Activated CD4-positive, alpha-beta T cell treated with anti-CD3 and anti-CD28 coated beads, Interleukin-10, Interleukin-2, amounts not matched to agents 100 ng/mL and 50 ng/mL, durations not matched to agents 16 hours and 8 hours (primary cell): Measurements from ENCODE around the gene NKG7.

Experiments
- DNase-seq: peaks from one replicate; pipeline ENCODE4 v3.0.0-alpha.2; 2020

NKG7 gene

DNA sequence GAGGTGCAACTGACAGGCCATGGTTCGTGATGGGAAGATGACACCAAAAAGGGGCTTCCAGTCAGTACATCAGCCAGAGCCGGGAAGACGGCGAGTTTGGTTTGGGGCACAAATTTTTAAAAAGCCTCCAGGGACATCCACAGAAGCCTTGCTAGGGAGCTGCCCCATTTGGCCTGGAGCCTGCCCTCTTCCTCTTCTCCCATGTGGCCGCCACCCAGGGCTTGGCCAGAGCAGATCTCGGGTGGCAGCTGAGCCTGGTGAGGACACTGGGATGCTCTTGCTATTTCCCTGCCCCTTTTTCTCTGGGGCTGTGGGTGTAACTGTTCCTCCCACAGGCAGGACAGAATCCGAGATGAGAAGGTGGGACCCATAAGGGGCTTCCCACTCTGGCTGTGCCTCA, 14.5 kb downstream of the NKG7 start:
- no peak for DNase-seq

GRCh38 chr19:51356159-51356801, 16.2 kb downstream of the NKG7 start:
- no peak for DNase-seq

GRCh38 chr19:51354742-51355148, 17.7 kb downstream of the NKG7 start:
- peak; percentile 61 for DNase-seq

- no peak for DNase-seq
Observed at GRCh38 chr19:51354103-51354741, 18.2 kb downstream of the NKG7 start.

DNA sequence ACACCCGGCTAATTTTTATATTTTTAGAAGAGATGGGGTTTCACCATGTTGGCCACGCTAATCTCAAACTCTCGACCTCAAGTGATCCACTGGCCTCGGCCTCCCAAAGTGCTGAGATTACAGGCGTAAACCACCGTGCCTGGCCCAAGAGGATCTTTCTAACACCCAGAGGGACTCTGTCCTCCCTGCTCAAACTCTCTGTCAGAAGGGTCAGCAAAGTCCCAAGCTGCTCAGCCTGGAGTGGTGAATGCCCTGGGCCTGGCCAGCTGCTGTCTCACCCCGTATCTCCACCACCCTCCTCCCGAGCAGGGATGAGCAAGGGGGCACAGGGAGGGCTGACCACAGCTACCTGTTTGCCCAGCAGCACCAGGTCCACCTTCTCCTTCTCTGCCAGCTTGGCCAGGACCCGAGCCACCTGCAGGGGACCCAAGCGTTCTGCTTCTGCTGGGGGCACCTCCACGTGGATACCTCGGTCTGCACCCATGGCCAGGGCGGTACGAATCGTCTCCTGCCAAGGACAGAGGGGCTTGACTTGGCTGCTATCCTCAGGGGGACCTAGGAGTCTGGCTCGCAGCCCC, 19.6 kb downstream of the NKG7 start:
- DNase-seq: no peak

DNA sequence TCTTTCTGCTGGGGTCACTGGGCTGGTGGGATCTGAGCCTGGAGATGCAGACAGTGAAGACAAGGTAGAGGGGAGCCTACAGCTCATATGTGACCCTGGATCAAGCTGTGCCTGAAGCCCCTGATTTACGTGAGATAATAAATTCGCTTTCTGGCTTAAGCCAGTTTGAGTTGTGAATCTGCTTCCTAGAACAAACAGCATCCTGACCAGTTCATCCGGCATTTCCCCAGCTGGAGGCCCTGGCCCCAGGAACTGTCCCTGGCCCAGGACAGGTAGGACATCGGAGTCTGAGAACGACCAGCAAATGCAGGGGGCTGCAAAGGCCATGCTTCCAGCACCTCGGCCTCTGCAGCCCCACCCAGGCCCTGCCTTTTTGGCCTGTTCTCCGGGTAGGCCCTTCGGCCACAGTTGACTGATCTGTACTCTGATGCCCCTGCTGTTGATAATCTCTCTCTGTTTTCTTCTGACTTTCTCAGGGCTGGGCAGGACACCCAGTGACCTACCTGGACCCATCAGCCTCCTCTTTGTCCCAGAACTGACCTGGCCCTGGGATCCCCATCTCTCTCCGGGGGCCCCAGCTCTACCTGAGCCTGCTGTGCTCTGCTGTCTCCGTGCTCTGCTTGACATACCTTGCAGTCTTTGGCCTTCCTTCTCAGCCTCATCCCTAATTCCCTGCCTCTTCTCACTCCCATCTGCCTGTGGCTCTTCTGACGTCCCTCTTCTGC, 21.0 kb downstream of the NKG7 start:
- DNase-seq: no peak

DNA sequence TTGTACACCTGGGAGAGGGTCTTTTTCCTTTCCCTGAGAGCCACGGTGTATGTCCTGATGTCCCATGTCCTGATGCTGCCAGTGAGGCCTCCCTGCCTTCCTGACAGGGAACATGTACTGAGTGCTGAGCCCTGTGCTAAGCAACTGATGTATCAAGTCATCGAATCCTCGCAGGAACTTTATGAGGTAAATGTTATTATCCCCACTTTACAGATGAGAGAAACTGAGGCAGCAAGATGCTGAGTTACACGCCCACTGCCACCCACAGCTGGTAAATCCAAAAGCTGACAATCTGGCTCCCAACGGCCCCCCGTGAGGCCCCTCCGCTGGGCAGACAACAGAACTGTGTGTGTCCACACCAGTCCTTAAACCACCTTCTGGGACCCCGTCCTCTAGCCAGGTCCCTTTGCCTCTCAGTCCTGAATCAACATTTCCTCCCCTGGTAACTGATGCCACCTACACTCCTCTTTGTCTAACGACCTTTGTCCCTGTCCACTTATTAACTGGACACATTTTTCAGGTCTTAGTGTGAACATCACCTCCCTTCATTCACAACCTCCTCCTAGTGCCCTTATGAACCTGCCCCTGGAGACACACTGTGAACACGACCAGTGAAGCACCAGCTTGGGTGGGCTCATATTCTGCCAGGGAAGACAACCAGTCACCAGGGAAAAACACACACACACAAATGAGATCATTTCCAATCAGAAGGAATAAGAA, 25.1 kb downstream of the NKG7 start:
- DNase-seq: no peak

- DNase-seq: no peak
Observed at GRCh38 chr19:51346742-51347141, 25.7 kb downstream of the NKG7 start.

DNA sequence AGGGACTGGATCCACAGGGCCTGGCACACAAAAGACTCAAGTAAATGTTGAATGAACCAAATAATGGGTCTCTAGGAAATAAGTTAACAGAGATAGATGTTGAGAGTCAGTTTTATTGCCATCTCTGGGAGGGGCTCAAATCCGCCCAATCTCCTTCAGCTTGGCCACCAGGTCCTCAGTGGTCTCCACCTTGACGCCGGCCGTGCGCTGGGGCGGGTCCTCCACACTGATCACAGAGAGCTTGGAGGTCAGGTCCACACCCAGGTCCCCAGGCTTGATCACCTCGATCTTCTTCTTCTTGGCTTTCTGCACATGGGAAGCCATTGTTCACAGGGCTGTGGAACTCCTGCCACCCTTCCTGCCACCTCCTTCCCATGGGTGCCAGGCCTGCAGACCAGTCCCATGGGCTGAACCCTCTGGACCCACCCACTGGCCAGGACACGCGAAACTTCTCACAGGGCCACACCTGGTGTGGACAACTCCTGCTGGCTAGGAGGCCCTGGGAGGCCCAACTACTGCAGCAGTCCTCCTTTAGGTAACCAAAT, 27.3 kb downstream of the NKG7 start:
- no peak for DNase-seq

DNA sequence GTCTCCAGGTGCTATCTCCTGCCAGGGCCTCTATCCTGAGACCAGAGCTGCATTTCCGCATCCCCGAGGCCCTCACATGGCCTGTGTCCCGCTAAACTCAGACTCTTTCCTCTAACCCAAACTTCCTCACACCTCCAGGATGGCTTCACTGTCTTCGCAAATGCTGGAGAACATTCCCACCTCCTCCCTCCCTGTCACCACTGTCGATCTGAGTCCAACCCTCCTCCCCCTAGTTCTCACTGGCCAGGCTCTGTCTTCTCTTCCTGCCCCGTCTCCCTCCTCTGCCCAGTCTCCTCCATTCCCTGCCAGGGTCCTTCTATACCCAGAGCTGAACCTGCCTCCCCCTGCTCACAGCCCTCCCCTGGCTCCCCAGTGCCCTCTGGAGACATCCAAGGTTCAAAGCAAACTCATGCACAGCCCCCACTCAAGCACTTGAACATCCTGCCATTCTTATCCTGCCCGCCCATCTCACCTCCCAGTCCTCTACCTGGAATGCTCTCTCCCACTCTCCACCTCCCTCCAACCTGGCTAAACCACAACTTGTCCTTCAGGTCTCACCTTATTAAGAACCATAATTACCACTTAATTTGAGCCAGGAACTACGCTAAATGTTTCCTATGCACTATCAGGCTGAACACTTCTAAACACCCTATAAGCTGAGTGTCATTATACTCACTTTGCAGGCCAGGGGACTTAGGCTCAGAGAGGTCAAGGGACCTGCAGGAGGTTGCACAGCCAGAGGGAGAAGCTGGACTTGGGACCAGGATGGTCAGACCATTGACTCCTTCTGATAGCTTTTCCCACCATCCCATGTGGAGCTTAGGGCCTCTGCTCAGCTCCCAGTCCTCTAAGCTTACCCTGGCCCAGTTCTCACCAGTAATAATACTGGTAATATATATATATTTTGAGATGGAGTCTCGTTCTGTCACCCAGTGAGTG, 29.6 kb downstream of the NKG7 start:
- DNase-seq: no peak

DNA sequence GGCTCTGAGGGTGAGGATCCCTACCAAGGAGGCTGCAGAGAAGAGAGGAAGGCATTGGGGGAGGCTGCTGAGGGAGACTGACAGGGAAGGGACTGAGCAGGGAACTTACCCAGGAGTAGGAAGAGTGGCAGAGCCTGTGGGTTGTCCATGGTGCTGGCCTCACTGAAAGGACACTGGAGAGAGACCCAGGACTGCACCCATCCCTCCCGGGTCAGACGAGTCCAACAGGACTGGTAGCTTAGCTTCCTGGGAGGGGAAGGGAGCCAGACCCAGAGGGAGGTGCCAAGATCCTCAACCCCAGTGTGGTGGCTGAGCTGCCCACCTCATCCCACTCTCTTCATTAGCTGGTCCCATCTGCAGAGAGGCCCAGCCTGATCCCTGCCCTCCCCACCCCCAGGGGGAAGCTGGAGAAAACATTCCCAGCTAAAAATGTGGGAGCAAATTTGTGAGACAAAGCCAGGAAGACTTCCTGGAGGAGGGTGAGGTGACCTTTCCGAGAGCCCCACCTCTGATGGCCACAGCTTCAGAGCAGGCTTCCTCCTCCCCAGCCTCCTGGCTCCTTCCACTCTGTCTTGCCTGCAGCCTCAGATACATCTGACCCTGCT, 30.4 kb downstream of the NKG7 start, which contains the start of gene VSIG10L:
Gene VSIG10L (minus strand): TSS at position 164 of the 605 bp plus-strand sequence. CDS start 15 bp downstream, at position 149.
- no peak for DNase-seq

GRCh38 chr19:51341066-51341465, 31.4 kb downstream of the NKG7 start:
- DNase-seq: no peak

DNA sequence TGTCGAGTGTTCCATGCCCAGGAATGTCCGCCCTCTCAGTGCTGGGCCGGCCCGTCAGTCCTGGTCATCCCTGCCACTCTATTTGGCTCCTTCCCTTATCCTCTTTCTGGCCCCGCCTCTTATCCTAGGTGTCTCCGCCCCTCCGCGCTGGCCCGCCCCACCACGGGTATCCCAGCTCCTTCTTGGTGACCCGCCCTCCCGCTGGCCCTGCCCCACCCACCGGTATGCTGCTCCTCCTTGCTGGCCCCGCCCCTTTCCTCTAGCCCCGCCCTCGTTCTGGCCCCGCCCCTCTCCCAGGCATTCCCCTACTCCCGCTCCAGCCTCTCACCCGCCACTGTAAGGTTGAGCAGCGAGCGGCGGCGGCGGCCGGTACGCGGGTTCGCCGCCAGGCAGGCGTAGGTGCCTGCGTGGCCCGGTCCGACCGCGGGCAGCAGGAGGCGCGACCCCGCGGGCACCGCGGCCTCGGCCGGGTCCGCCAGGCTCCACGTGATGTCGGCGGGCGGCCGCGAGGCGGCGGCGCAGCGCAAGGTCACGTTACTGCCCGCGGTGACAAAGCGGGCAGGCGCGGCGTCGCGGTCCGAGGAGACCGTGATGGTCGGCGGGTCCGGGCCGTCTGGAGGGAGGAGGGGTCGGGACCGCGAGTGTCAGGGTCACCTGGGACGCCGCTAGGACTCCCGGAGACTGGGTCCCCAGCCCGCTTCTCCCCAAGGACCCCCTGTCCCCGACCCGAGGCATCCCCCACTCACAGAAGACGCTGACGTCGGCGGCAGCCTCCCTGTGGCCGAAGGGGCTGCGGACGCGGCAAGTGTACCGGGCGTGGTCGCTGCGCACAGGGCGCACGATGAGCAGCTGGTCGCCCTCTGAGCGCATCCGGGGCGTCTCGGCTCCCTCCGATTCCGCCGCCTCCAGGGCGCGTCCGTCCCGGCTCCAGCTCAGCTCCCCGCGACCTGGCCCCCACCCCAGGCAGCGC, 32.5 kb downstream of the NKG7 start:
- peak; percentile 97 for DNase-seq

GRCh38 chr19:51339313-51339686, 33.2 kb downstream of the NKG7 start:
- peak; percentile 17 for DNase-seq

GRCh38 chr19:51338563-51339312, 33.7 kb downstream of the NKG7 start:
- peak; percentile 88 for DNase-seq

GRCh38 chr19:51337861-51338562, 34.4 kb downstream of the NKG7 start:
- DNase-seq: no peak

- no peak for DNase-seq
Observed at GRCh38 chr19:51337141-51337860, 35.2 kb downstream of the NKG7 start.
